GM12878 (cell line): Measurements from ENCODE around the gene SCRN1.

Source experiments
- CTCF ChIP-seq, 3 experiments: IDR thresholded peaks in 2 of 3; conservative IDR thresholded peaks in 1 of 3; 2 replicates each; pipeline ENCODE4 v1.5.1; 2011; ENCODE audit warnings: low read depth in 3 of 3, low read length in 3 of 3, mild to moderate bottlenecking in 3 of 3, control low read depth in 2 of 3, moderate library complexity in 2 of 3, inconsistent platforms in 1 of 3, mixed read lengths in 1 of 3; ENCODE audit not compliant: control insufficient read depth in 2 of 3, insufficient read depth in 1 of 3; ENCODE audit errors: extremely low read depth in 1 of 3
- EZH2 ChIP-seq: IDR thresholded peaks from 2 replicates; pipeline ENCODE4 v1.6.1; 2012; ENCODE audit warnings: low read depth, mild to moderate bottlenecking, control low read depth, inconsistent platforms, low read length, borderline replicate concordance; ENCODE audit not compliant: control insufficient read depth
- HCFC1 ChIP-seq: fragments of 150-350 bp; IDR thresholded peaks from 2 replicates; pipeline ENCODE4 v1.6.1; 2014; ENCODE audit warnings: low read length
- MYC ChIP-seq: IDR thresholded peaks from 2 replicates; pipeline ENCODE4 v1.6.1; 2011; ENCODE audit warnings: mild to moderate bottlenecking, low read length, moderate library complexity, inconsistent platforms; ENCODE audit not compliant: insufficient read depth, insufficient replicate concordance, insufficient read length, severe bottlenecking
- NFYB ChIP-seq: IDR thresholded peaks from 2 replicates; pipeline ENCODE4 v1.6.1; 2011; ENCODE audit warnings: low read depth, mild to moderate bottlenecking, low read length, improper control_type of control experiment, moderate library complexity; ENCODE audit not compliant: insufficient read depth
- POLR2A ChIP-seq: IDR thresholded peaks from 2 replicates; pipeline ENCODE4 v1.6.1; 2011; ENCODE audit warnings: low read depth, mild to moderate bottlenecking, low read length
- RFX5 ChIP-seq: IDR thresholded peaks from 2 replicates; pipeline ENCODE4 v1.6.1; 2011; ENCODE audit warnings: low read depth, low read length, improper control_type of control experiment
- TAF1 ChIP-seq: IDR thresholded peaks from 2 replicates; pipeline ENCODE4 v1.6.1; 2011; ENCODE audit warnings: mild to moderate bottlenecking, low read depth, low read length, borderline replicate concordance

- TF ChIP-seq NFYB = no peak
- no peak for TF ChIP-seq POLR2A
- TF ChIP-seq CTCF (IDR thresholded peaks at IDR 0.05 in 2 of 3, conservative IDR thresholded peaks at IDR 0.05 in 1 of 3; ENCODE audit: control insufficient read depth in 2 of 3, extremely low read depth in 1 of 3, insufficient read depth in 1 of 3, low read depth in 3 of 3, low read length in 3 of 3) = no peak
- TF ChIP-seq MYC = no peak
- no peak for TF ChIP-seq TAF1
- no peak for TF ChIP-seq RFX5
- TF ChIP-seq HCFC1 = no peak
- TF ChIP-seq EZH2 = no peak
These were observed 6.1 kb upstream of the SCRN1 start for GRCh38 chr7:29995652-29996051.
